ENCODE results near the gene KCNJ13.

Gene KCNJ13

GRCh38 chr2:232771870-232772269, 4.5 kb downstream of the KCNJ13 start:
- H3K9me2 ChIP-seq (replicated peaks; ENCODE audit: insufficient read depth, low read length) = no peaks in the 10 kb centered on the region
- H3K36me3 ChIP-seq (ENCODE audit: low read length) = peaks cover 3% of the 10 kb centered on the region; the same call in 1 of the 2 replicates
- H3K9me3 ChIP-seq (ENCODE audit: insufficient read depth, low read length) = no peaks in the 10 kb centered on the region

GRCh38 chr2:232770207-232770606, 6.2 kb downstream of the KCNJ13 start:
- TF ChIP-seq EZH2phosphoT487 (conservative IDR thresholded peaks at IDR 0.05; ENCODE audit: low read length) (no peak), CTCF (IDR thresholded peaks at IDR 0.05; ENCODE audit: insufficient read depth, low read length, poor library complexity, severe bottlenecking) (no peak)
- Histone ChIP-seq H3K79me2 (ENCODE audit: insufficient read depth, low read length) (no peaks in the 10 kb centered on the region), H3K36me3 (ENCODE audit: low read length) (peaks cover 6% of the 10 kb centered on the region; the same call in 1 of the 2 replicates)

More at GRCh38 chr2:232771870-232772269, 4.5 kb downstream of the KCNJ13 start:
- no peak overlapping the region for H3K4me2 ChIP-seq (ENCODE audit: low read depth, low read length, poor library complexity, severe bottlenecking)
- no peak overlapping the region for H3K9ac ChIP-seq (ENCODE audit: low read length)
- no peaks in the 10 kb centered on the region for H3K27me3 ChIP-seq (ENCODE audit: low read length)
- no peak for TF ChIP-seq CTCF (IDR thresholded peaks at IDR 0.05; ENCODE audit: insufficient read depth, low read length, poor library complexity, severe bottlenecking)
- TF ChIP-seq EZH2phosphoT487 (conservative IDR thresholded peaks at IDR 0.05; ENCODE audit: low read length) = no peak
- H3F3A ChIP-seq (ENCODE audit: insufficient read depth) = 0 out of 2 replicates have a peak, but pooled peaks cover 3% of the 10 kb centered on the region
- H3K4me3 ChIP-seq (ENCODE audit: insufficient read depth, low read length, poor library complexity, severe bottlenecking) = no peak overlapping the region
- H4K20me1 ChIP-seq (ENCODE audit: low read depth, low read length) = no peaks in the 10 kb centered on the region
- H3K79me2 ChIP-seq (ENCODE audit: insufficient read depth, low read length) = no peaks in the 10 kb centered on the region
- no peak overlapping the region for H2AFZ ChIP-seq (ENCODE audit: low read depth, low read length, severe bottlenecking)
- no peak overlapping the region for H3K27ac ChIP-seq (ENCODE audit: low read depth, low read length)

GRCh38 chr2:232767866-232768265, 8.5 kb downstream of the KCNJ13 start:
- no peaks in the 10 kb centered on the region for H3K9me2 ChIP-seq (replicated peaks; ENCODE audit: insufficient read depth, low read length)
- no peaks in the 10 kb centered on the region for H3F3A ChIP-seq (ENCODE audit: insufficient read depth)
- H3K4me3 ChIP-seq (ENCODE audit: insufficient read depth, low read length, poor library complexity, severe bottlenecking) = no peak overlapping the region
- no peak overlapping the region for H3K9ac ChIP-seq (ENCODE audit: low read length)
- no peak overlapping the region for H3K4me2 ChIP-seq (ENCODE audit: low read depth, low read length, poor library complexity, severe bottlenecking)
- H4K20me1 ChIP-seq (ENCODE audit: low read depth, low read length) = no peaks in the 10 kb centered on the region
- no peaks in the 10 kb centered on the region for H3K27me3 ChIP-seq (ENCODE audit: low read length)
- no peak overlapping the region for H3K27ac ChIP-seq (ENCODE audit: low read depth, low read length)
- H2AFZ ChIP-seq (ENCODE audit: low read depth, low read length, severe bottlenecking) = no peak overlapping the region
- H3K9me3 ChIP-seq (ENCODE audit: insufficient read depth, low read length) = no peaks in the 10 kb centered on the region
- 0 out of 2 replicates have a peak, but pooled peaks cover 5% of the 10 kb centered on the region for H3K36me3 ChIP-seq (ENCODE audit: low read length)
- H3K79me2 ChIP-seq (ENCODE audit: insufficient read depth, low read length) = no peaks in the 10 kb centered on the region
- no peak for TF ChIP-seq EZH2phosphoT487 (conservative IDR thresholded peaks at IDR 0.05; ENCODE audit: low read length)
- TF ChIP-seq CTCF (IDR thresholded peaks at IDR 0.05; ENCODE audit: insufficient read depth, low read length, poor library complexity, severe bottlenecking) = no peak

More at GRCh38 chr2:232770207-232770606, 6.2 kb downstream of the KCNJ13 start:
- Histone ChIP-seq H3K27ac (ENCODE audit: low read depth, low read length) (no peak overlapping the region), H3K4me3 (ENCODE audit: insufficient read depth, low read length, poor library complexity, severe bottlenecking) (no peak overlapping the region), H3K27me3 (ENCODE audit: low read length) (no peaks in the 10 kb centered on the region), H3F3A (ENCODE audit: insufficient read depth) (no peaks in the 10 kb centered on the region), H3K9ac (ENCODE audit: low read length) (no peak overlapping the region), H3K4me2 (ENCODE audit: low read depth, low read length, poor library complexity, severe bottlenecking) (no peak overlapping the region), H3K9me2 (replicated peaks; ENCODE audit: insufficient read depth, low read length) (no peaks in the 10 kb centered on the region), H2AFZ (ENCODE audit: low read depth, low read length, severe bottlenecking) (no peak overlapping the region), H3K9me3 (ENCODE audit: insufficient read depth, low read length) (no peaks in the 10 kb centered on the region), H4K20me1 (ENCODE audit: low read depth, low read length) (no peaks in the 10 kb centered on the region)

Data from SU-DHL-6 (cell line).